ENCODE data around the gene GPATCH4.
"Not testable (repeated sequence)": the region's sequence is repeated elsewhere in the genome, so short reads cannot be mapped to it uniquely, and the experiment has no call there.

Gene GPATCH4

GRCh38 chr1:156625436-156626078, 24.3 kb upstream of the GPATCH4 start:
- DNase-seq = no peak

DNA sequence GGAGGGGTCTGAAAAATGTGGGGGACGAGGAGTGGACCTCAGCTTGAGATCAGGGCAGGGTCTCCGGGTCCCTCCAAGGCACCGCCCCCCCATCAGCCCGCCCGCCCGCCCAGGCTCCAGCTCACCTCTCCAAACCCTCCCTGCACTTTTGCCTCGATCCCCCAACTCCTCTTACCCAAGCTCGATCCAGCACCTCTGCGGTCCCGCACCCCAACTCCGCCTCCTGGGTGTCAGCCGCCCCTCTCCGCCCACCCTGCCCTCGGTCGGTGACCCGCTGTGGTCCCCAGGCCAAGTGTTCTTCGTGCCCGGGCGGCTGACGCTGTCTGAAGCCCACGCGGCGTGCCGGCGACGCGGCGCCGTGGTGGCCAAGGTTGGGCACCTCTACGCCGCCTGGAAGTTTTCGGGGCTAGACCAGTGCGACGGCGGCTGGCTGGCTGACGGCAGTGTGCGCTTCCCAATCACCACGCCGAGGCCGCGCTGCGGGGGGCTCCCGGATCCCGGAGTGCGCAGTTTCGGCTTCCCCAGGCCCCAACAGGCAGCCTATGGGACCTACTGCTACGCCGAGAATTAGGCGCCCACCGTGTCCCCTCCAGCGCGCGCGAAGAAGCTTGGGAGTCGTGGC, 23.6 kb upstream of the GPATCH4 start:
- no peak for DNase-seq

DNA sequence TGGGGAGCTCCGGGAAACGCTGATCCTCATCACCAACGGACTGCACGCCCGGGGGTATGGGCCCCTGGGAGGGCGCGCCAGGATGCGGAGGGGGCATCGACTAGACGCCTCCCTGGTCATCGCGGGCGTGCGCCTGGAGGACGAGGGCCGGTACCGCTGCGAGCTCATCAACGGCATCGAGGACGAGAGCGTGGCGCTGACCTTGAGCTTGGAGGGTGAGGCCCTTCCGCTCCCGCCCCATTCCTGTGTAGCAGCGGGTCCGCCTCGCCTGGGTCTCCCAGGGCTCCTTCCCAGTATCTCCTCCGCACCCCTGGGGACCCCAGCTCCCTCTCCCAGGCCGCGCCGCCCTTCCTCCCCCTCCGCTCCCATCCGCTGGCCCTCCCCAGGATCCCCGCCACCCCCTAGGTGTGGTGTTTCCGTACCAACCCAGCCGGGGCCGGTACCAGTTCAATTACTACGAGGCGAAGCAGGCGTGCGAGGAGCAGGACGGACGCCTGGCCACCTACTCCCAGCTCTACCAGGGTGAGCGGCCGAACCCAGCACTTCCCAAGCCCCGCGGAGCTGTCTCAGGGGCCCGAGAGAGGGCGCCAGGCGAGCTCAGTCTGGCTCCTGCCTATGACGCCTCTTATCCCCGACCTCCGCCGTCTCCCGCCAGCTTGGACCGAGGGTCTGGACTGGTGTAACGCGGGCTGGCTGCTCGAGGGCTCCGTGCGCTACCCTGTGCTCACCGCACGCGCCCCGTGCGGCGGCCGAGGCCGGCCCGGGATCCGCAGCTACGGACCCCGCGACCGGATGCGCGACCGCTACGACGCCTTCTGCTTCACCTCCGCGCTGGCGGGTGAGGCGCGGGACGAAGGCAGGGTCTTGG, 22.9 kb upstream of the GPATCH4 start:
- no peak for DNase-seq

GRCh38 chr1:156622581-156623297, 21.5 kb upstream of the GPATCH4 start:
- no peak for DNase-seq

GRCh38 chr1:156619582-156619955, 18.3 kb upstream of the GPATCH4 start:
- no peak for DNase-seq

- no peak for DNase-seq
Observed at GRCh38 chr1:156618853-156619581, 17.7 kb upstream of the GPATCH4 start, which contains the start of gene HAPLN2. Gene HAPLN2, plus strand, starts transcription at chr1:156619415. Its CDS starts 4,076 bp downstream, at chr1:156623491.

GRCh38 chr1:156616463-156616862, 15.2 kb upstream of the GPATCH4 start:
- no peak for DNase-seq

DNA sequence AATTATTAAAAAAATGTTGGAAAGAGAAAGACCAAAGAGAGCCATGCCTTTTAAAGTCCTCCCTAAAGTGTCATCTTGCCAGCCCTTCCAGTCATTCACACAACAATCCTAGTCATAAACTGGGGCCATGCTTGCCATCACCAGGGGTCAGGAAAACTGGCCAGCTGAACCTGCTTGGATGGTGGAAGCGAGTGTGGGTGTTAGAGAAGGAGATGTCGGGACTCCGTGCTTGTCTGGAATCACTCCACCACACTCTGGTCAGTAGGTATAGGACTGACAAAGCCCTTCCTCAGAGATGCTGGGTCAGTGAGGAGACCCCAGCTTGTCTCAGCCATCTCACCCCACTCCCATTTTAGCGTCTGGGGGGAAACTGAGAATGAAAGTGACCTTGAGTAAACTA, 14.7 kb upstream of the GPATCH4 start:
- DNase-seq = no peak

- no peak for DNase-seq
Observed at GRCh38 chr1:156612666-156613065, 11.4 kb upstream of the GPATCH4 start.

- DNase-seq = not testable (repeated sequence)
Observed at GRCh38 chr1:156610072-156610471, 8.8 kb upstream of the GPATCH4 start.

- DNase-seq = no peak
Observed at GRCh38 chr1:156608981-156609380, 7.7 kb upstream of the GPATCH4 start.

DNA sequence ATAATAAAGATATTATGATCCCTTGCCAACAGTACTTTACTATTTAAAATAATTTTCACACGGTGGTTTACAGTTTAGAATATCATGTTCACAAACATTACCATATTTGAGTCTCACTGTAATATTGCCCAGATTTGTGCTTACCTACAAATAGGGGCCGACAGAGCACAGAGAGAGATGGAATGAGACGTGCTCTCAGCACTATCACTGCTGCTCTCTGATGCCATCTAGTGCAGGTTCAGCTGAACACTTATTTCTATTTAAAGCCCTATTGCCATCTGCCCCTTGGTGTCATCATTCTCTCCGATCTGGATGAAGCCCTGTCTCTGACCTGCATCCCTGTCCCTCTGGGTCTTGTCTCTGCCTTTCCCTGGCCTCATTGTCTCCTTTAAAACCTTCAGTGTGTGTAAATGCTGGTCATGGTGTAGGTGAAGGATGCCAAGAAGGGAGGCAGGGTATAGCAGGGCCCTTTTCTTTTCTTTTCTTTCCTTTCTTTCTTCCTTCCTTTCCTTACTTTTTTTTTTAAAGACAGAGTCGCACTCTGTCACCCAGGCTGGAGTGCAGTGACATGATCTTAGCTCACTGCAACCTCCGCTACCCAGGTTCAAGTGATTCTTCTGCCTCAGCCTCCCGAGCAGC, 6.9 kb upstream of the GPATCH4 start:
- no peak for DNase-seq

DNA sequence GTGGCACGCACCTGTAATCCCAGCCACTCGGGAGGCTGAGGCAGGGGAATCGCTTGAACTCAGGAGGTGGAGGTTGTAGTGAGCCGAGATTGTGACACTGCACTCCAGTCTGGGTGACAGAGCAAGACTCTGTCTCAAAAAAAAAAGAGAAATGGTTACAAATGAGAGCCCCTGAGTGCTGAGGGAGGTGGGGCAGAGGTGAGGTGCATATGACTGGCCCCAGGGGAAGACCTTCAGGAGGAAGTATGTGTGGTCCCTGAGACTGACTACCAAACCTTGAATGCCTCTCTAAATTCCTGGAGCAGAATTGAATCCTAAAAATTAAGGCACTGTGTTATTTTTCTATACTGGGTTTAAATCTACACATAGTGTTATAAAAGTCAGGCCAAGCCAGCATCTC, 6.1 kb upstream of the GPATCH4 start:
- DNase-seq = not testable (repeated sequence)

DNA sequence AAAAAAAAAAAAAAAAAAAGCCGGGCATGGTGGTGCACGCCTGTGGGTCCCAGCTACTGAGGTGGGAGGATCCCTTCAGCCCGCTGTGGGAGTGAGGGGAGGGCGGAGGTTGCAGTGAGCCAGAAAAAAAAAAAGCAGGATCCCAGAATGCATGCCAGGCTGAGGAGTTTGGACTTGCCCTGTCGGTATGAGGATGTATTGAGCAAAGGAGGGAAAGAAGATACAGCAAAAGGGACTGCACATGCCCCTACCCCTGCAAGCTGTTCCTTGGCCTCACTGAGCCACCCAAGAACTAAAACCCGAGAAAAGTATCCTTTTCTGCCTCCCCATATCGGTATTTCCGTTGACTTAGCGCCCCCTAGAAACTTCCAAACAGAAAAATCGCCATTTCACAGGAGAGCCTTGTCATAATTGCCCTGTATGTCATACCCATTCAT, 1.3 kb upstream of the GPATCH4 start:
- DNase-seq = no peak

DNA sequence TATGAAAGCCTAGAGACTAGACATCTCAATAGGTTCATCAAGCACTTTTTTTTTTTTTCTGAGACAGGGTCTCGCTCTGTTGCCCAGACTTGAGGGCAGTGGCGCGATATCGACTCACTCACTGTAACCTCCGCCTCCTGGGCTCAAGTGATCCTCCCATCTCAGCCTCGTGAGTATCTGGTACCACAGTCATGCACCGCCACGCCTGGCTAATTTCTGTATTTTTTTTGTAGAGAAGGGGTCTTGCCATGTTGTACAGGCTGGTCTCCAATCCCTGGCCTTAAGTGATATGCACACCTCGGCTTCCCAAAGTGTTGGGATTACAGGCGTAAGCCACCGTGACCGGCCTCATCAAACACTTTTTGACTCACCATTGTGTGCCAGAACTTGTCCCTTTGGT, 613 bp upstream of the GPATCH4 start:
- DNase-seq = no peak

DNA sequence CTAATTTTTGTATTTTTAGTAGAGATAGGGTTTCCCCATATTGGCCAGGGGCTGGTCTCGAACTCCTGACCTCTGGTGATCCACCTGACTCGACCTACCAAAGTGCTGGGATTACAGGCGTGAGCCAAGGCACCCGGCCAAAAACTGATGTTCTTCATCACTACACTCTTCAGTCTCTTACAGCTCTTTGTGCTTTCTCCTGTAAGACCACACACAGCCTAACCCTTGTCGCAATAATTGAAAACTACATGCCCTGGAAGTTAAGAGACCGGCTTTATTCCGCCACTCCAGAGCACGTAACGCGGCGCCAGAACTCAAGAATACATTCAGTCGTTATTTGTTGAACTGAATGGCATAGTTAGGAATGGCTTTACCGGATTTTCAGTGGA, 552 bp downstream of the GPATCH4 start:
- no peak for DNase-seq

DNA sequence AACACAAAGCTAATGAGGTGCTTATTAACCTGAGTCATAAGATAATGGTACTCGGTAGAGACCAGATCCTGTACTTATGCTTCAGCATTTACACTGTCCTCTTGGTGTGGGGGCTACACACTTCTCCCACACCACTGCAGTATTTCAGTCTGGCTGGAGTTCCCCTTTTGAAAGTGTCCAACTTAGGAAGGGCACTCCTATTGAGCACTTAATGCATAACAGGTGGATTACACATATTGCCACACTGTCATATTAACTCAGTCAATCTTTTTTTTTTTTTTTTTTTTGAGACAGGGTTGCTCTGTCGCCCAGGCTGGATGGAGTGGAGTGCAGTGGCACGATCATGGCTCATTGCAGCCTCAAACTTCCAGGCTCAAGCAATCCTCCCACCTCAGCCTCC, 1.5 kb downstream of the GPATCH4 start:
- no peak for DNase-seq

GRCh38 chr1:156598731-156599432, 2.4 kb downstream of the GPATCH4 start:
- no peak for DNase-seq

DNA sequence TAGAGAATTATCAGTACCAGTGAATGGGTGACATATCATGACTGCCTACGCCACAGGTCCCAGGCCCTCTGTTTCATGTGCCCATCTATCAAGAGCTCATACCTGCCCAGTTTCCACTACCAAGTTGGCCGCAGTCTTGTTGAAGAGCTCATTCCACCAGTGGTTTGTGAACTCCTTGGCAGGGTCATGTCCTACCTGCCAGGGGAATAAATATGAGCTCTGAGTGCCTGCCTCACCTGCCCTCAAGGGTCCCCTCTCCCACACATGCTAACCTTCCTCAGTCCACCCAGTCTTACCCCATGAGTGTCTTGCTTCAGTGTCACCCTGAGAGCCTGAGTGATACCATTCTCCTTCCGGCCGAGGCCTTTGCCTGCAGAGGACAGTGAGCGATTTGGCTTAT, 3.2 kb downstream of the GPATCH4 start:
- DNase-seq = no peak

- no peak for DNase-seq
Observed at GRCh38 chr1:156596426-156596825, 4.9 kb downstream of the GPATCH4 start.

DNA sequence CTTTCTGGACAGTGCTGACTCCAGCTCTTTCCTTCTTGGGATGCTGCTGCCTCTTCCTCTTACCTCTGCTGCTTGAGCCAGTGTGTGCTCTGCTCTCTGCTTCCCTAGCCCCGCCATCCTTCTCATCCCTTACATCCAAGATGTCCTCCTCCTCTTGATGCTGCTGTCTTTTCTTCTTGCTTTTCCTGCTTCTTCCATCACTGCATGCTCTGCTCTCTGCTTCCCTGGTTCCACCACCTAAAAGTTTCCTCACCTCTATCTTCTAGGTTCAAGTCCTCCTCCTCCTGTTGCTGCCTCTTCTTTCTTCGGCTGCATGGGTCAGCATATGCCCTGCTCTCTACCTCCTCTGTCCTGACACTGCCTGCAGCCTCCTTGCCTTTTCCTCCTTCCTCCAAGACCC, 6.3 kb downstream of the GPATCH4 start:
- no peak for DNase-seq
